Measurements from ENCODE around the gene EYA2. TPM values are rescaled to one million over a fixed set of nuclear protein-coding genes. Genes with fewer than 3 reads are reported as not detected.

The EYA2 gene
- polyA plus RNA-seq, 3 donors, result 0.04 to 0.16 TPM; not detected in 1

GRCh38 chr20:46883892-46884291 is 10.8 kb upstream of the EYA2 start:
- no peak overlapping the region for H3K27ac Mint-ChIP-seq
- WGBS (ENCODE audit: insufficient coverage), result 97% methylated on average over 3 of the region's 6 CpGs
- TF ChIP-seq CTCF (IDR thresholded peaks at IDR 0.05), result no peak

DNA sequence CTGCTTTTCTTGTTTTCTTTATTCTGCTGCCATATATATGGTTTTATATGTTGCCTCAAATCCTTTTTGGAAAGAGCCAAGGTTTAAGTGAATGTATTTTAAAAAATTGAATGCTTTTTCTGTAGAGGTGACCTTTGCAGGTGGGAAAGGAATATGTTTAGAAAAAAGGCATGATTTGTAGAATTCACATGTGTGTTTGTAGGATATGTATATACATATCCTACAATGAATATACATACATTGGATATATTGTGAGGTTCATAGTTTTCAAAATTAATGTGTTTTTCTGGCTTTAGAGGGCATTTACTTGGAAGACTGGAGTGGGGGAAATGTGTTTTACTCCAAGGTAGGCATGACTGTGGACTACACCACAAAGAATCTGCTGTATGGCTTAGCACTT is 4.0 kb upstream of the EYA2 start:
- Histone ChIP-seq H3K4me2 (replicated peaks; ENCODE audit: extremely low read depth, low read length, poor library complexity, severe bottlenecking) (no peak overlapping the region), H3K27me3 (ENCODE audit: control insufficient read depth in 2 of 2, insufficient read depth in 2 of 2, low read length in 2 of 2) (peaks cover 27 to 33% of the 10 kb centered on the region in 2 donors), H3K9me3 (replicated peaks in 1 of 2; ENCODE audit: control insufficient read depth in 1 of 2, insufficient read depth in 1 of 2, low read length in 2 of 2) (peaks cover 0 to 4% of the 10 kb centered on the region in 2 donors), H3K4me1 (ENCODE audit: control insufficient read depth in 1 of 2, insufficient read depth in 2 of 2, low read length in 2 of 2) (no peaks in the 10 kb centered on the region), H3K9ac (ENCODE audit: insufficient read depth, low read length, poor library complexity, severe bottlenecking) (no peak overlapping the region), H3K79me2 (ENCODE audit: insufficient read depth, low read length) (no peaks in the 10 kb centered on the region), H3K4me3 (replicated peaks in 1 of 3; ENCODE audit: low read depth in 2 of 3, low read length in 3 of 3) (no peak overlapping the region), H4K20me1 (ENCODE audit: insufficient read depth, low read length) (no peaks in the 10 kb centered on the region), H2AFZ (ENCODE audit: insufficient read depth, low read depth, low read length, poor library complexity, severe bottlenecking) (no peak overlapping the region), H3K36me3 (replicated peaks in 1 of 2; ENCODE audit: control insufficient read depth in 1 of 2, insufficient read depth in 2 of 2, low read length in 2 of 2) (no peaks in the 10 kb centered on the region), H3K27ac (ENCODE audit: low read depth in 1 of 2, low read length in 2 of 2) (no peak overlapping the region)
- Mint-ChIP-seq H3K9me3 (peaks cover 0 to 13% (median 8%) of the 10 kb centered on the region in 7 donors), H3K27me3 (ENCODE audit: low read depth in 3 of 3) (peaks cover 37 to 57% (median 39%) of the 10 kb centered on the region in 3 donors), H3K4me1 (no peaks in the 10 kb centered on the region), H3K27ac (no peak overlapping the region), H3K4me3 (no peak overlapping the region), H3K36me3 (no peaks in the 10 kb centered on the region)
- intact Hi-C loops (cut with micrococcal nuclease), result no loop called here
- DNase-seq, result no peak
- TF ChIP-seq CTCF (IDR thresholded peaks at IDR 0.05), result no peak

More at GRCh38 chr20:46883892-46884291, 10.8 kb upstream of the EYA2 start:
- Histone ChIP-seq H3K4me2 (replicated peaks; ENCODE audit: extremely low read depth, low read length, poor library complexity, severe bottlenecking) (no peak overlapping the region), H3K9ac (ENCODE audit: insufficient read depth, low read length, poor library complexity, severe bottlenecking) (no peak overlapping the region), H3K79me2 (ENCODE audit: insufficient read depth, low read length) (no peaks in the 10 kb centered on the region), H3K27ac (ENCODE audit: low read depth in 1 of 2, low read length in 2 of 2) (no peak overlapping the region), H3K36me3 (replicated peaks in 1 of 2; ENCODE audit: control insufficient read depth in 1 of 2, insufficient read depth in 2 of 2, low read length in 2 of 2) (no peaks in the 10 kb centered on the region), H3K4me1 (ENCODE audit: control insufficient read depth in 1 of 2, insufficient read depth in 2 of 2, low read length in 2 of 2) (no peaks in the 10 kb centered on the region), H4K20me1 (ENCODE audit: insufficient read depth, low read length) (no peaks in the 10 kb centered on the region), H2AFZ (ENCODE audit: insufficient read depth, low read depth, low read length, poor library complexity, severe bottlenecking) (no peak overlapping the region), H3K27me3 (ENCODE audit: control insufficient read depth in 2 of 2, insufficient read depth in 2 of 2, low read length in 2 of 2) (no peaks in the 10 kb centered on the region), H3K4me3 (replicated peaks in 1 of 3; ENCODE audit: low read depth in 2 of 3, low read length in 3 of 3) (no peak overlapping the region), H3K9me3 (replicated peaks in 1 of 2; ENCODE audit: control insufficient read depth in 1 of 2, insufficient read depth in 1 of 2, low read length in 2 of 2) (no peaks in the 10 kb centered on the region)
- H3K4me3 Mint-ChIP-seq, result no peak overlapping the region
- no peak for DNase-seq
- H3K9me3 Mint-ChIP-seq, result peaks cover 0 to 5% (median 0%) of the 10 kb centered on the region in 7 donors
- intact Hi-C loops (cut with micrococcal nuclease), result no loop called here
- H3K4me1 Mint-ChIP-seq, result no peaks in the 10 kb centered on the region
- peaks cover 4 to 41% (median 21%) of the 10 kb centered on the region in 3 donors for H3K27me3 Mint-ChIP-seq (ENCODE audit: low read depth in 3 of 3)
- H3K36me3 Mint-ChIP-seq, result no peaks in the 10 kb centered on the region

Data from CD14-positive monocyte (primary cell).